H1 (cell line): Measurements from ENCODE around the gene ENTPD2. TPM values are rescaled to one million over a fixed set of nuclear protein-coding genes. Genes with fewer than 3 reads are reported as not detected.

ENCODE experiments used
- CREB1 ChIP-seq: IDR thresholded peaks from 2 replicates; pipeline ENCODE4 v1.6.1; 2012; ENCODE audit warnings: inconsistent platforms
- E2F6 ChIP-seq: IDR thresholded peaks from 2 replicates; pipeline ENCODE4 v1.6.1; 2012; ENCODE audit warnings: inconsistent platforms
- EGR1 ChIP-seq: IDR thresholded peaks from 2 replicates; pipeline ENCODE4 v1.6.1; 2011; ENCODE audit warnings: low read depth, low read length, borderline replicate concordance
- EP300 ChIP-seq, 2 experiments: IDR thresholded peaks; 1 replicate in 1 of 2; 2 replicates in 1 of 2; pipeline ENCODE4 v1.6.1; 2011 to 2012; ENCODE audit warnings: low read depth in 2 of 2, low read length in 2 of 2, mild to moderate bottlenecking in 2 of 2, borderline replicate concordance in 1 of 2, inconsistent platforms in 1 of 2, moderate library complexity in 1 of 2
- NRF1 ChIP-seq: IDR thresholded peaks from 2 replicates; pipeline ENCODE4 v1.6.1; 2011; ENCODE audit warnings: mild to moderate bottlenecking, low read depth, low read length, improper control_type of control experiment
- POLR2A ChIP-seq, 2 experiments: IDR thresholded peaks; 1 replicate in 1 of 2; 2 replicates in 1 of 2; pipeline ENCODE4 v1.6.1; 2011; ENCODE audit warnings: low read depth in 2 of 2, low read length in 2 of 2, mild to moderate bottlenecking in 2 of 2; ENCODE audit errors: control extremely low read depth in 1 of 2
- RNF2 ChIP-seq: fragments of 200-900, 300-1000 bp; sonication (generic); IDR thresholded peaks from 2 replicates; pipeline ENCODE4 v1.7.1; 2016; ENCODE audit warnings: borderline replicate concordance, low read depth, mild to moderate bottlenecking, antibody characterized with exemption, low read length; ENCODE audit not compliant: poor library complexity, severe bottlenecking; ENCODE audit errors: missing control alignments
- SIN3A ChIP-seq, 2 experiments: IDR thresholded peaks in 1 of 2; conservative IDR thresholded peaks in 1 of 2; 2 replicates each; pipeline ENCODE4 v1.6.1; 2011 to 2012; ENCODE audit warnings: low read length in 2 of 2, improper control_type of control experiment in 1 of 2, low read depth in 1 of 2, mild to moderate bottlenecking in 1 of 2
- TAF7 ChIP-seq: optimal IDR thresholded peaks from 2 replicates; pipeline ENCODE3; 2011; ENCODE audit warnings: low read depth, mild to moderate bottlenecking, inconsistent platforms, low read length, moderate library complexity, borderline replicate concordance
- polyA plus RNA-seq, 7 experiments: library from polyadenylated mRNA; depleted of rRNA in 3 of 7; stranded (reverse) in 5 of 7; unstranded in 2 of 7; fragments of >200 nt in 5 of 7; fragments of 200-250 nt in 2 of 7; gene quantifications; 1 replicate in 5 of 7; 2 replicates in 1 of 7; 4 replicates in 1 of 7; pipeline versions ENCODE4 v1.2.1 to v1.2.3, GENCODE V29; 2011 to 2013; ENCODE audit warnings: missing spikeins in 2 of 7, mixed read lengths in 2 of 7
- total RNA-seq: library from RNA; stranded (reverse); fragmentation: NEBNext Ultra II Directional; extraction: Animal tissue kit (Norgen Biotek cat#: 25700); gene quantifications from 2 replicates; pipeline ENCODE4 v1.2.1, GENCODE V29; 2021

The ENTPD2 gene
- total and polyA plus RNA-seq, 2 of the 8 experiments (the other 6 are each of a cell fraction or from before 2014, with no cell fraction given) = 0.65 to 3.8 TPM

GRCh38 chr9:137078701-137079400, 25.0 kb upstream of the ENTPD2 start (continued):
- no peak for TF ChIP-seq E2F6
- no peak for TF ChIP-seq POLR2A (IDR thresholded peaks at IDR 0.05; ENCODE audit: control extremely low read depth in 1 of 2, low read depth in 2 of 2, low read length in 2 of 2)
- no peak for TF ChIP-seq CREB1
- TF ChIP-seq EGR1 = no peak
- TF ChIP-seq NRF1 = no peak
- peak; percentile 47 for TF ChIP-seq RNF2
- peak in 1 of 2 experiments; percentile 48; a peak in 1 of 4 replicates for TF ChIP-seq SIN3A (conservative IDR thresholded peaks at IDR 0.05 in 1 of 2, IDR thresholded peaks at IDR 0.05 in 1 of 2; ENCODE audit: low read depth in 1 of 2, low read length in 2 of 2)
- no peak for TF ChIP-seq EP300 (IDR thresholded peaks at IDR 0.05; ENCODE audit: borderline replicate concordance in 1 of 2, low read depth in 2 of 2, low read length in 2 of 2)
- no peak for TF ChIP-seq TAF7
